ENCODE results near the gene CCDC148.

GRCh38 chr2:158489366-158490112 is 33.0 kb upstream of the CCDC148 start:
- TF ChIP-seq CTCF (IDR thresholded peaks at IDR 0.05; ENCODE audit: low read length) (no peak), EZH2 (IDR thresholded peaks at IDR 0.05; ENCODE audit: borderline replicate concordance, low read length) (no peak)
